CD14-positive monocyte (primary cell): ENCODE measurements around the gene COL5A2. TPM values are rescaled to one million over a fixed set of nuclear protein-coding genes. Genes with fewer than 3 reads are reported as not detected.

Source experiments
- DNase-seq, 3 donors: peaks; one replicate each; pipeline ENCODE4 v3.0.0-alpha.2; 2011 to 2022
- H2AFZ ChIP-seq: 2 replicates; pipeline ENCODE4 v1.6.0; 2012; ENCODE audit warnings: mild to moderate bottlenecking, low read depth, low read length, inconsistent platforms; ENCODE audit not compliant: insufficient read depth, poor library complexity, severe bottlenecking
- H3K27ac ChIP-seq, 2 donors: 1 replicate in 1 of 2; 2 replicates in 1 of 2; pipeline ENCODE4 v1.5.1; 2012 to 2013; ENCODE audit warnings: low read length in 2 of 2, control low read depth in 1 of 2, inconsistent platforms in 1 of 2, low read depth in 1 of 2, mild to moderate bottlenecking in 1 of 2
- H3K27me3 ChIP-seq, 2 donors: one replicate each; pipeline versions ENCODE4 v1.6.0 to v1.6.1; 2011 to 2013; ENCODE audit warnings: low read length in 2 of 2; ENCODE audit not compliant: control insufficient read depth in 2 of 2, insufficient read depth in 2 of 2
- H3K36me3 ChIP-seq, 2 donors: replicated peaks in 1 of 2; 1 replicate in 1 of 2; 2 replicates in 1 of 2; pipeline versions ENCODE4 v1.5.1 to v1.6.1; 2012 to 2013; ENCODE audit warnings: low read length in 2 of 2, control low read depth in 1 of 2, inconsistent platforms in 1 of 2, mild to moderate bottlenecking in 1 of 2; ENCODE audit not compliant: insufficient read depth in 2 of 2, control insufficient read depth in 1 of 2
- H3K4me1 ChIP-seq, 2 donors: 1 replicate in 1 of 2; 2 replicates in 1 of 2; pipeline versions ENCODE4 v1.5.1 to v1.6.1; 2012 to 2013; ENCODE audit warnings: low read length in 2 of 2, control low read depth in 1 of 2, inconsistent platforms in 1 of 2, mild to moderate bottlenecking in 1 of 2, moderate library complexity in 1 of 2; ENCODE audit not compliant: insufficient read depth in 2 of 2, control insufficient read depth in 1 of 2
- H3K4me2 ChIP-seq: replicated peaks from 2 replicates; pipeline ENCODE3; 2012; ENCODE audit warnings: low read length, moderate library complexity, mild to moderate bottlenecking; ENCODE audit not compliant: poor library complexity, severe bottlenecking; ENCODE audit errors: extremely low read depth
- H3K4me3 ChIP-seq, 3 experiments: fragments of 200-600 bp in 1 of 3; sonication (generic) in 1 of 3; replicated peaks in 1 of 3; 1 replicate in 2 of 3; 2 replicates in 1 of 3; pipeline ENCODE4 v1.5.1; 2011 to 2013; ENCODE audit warnings: low read length in 3 of 3, mild to moderate bottlenecking in 3 of 3, control low read depth in 2 of 3, low read depth in 2 of 3, inconsistent platforms in 1 of 3, moderate library complexity in 1 of 3
- H3K79me2 ChIP-seq: 2 replicates; pipeline ENCODE4 v1.6.0; 2012; ENCODE audit warnings: mild to moderate bottlenecking, control low read depth, inconsistent platforms, low read length, moderate library complexity; ENCODE audit not compliant: insufficient read depth
- H3K9ac ChIP-seq: 2 replicates; pipeline ENCODE4 v1.6.0; 2017; ENCODE audit warnings: low read length, mild to moderate bottlenecking; ENCODE audit not compliant: insufficient read depth, poor library complexity, severe bottlenecking
- H3K9me3 ChIP-seq, 2 donors: replicated peaks in 1 of 2; 1 replicate in 1 of 2; 2 replicates in 1 of 2; pipeline versions ENCODE4 v1.5.1 to v1.6.1; 2012 to 2013; ENCODE audit warnings: low read length in 2 of 2, control low read depth in 1 of 2; ENCODE audit not compliant: control insufficient read depth in 1 of 2, insufficient read depth in 1 of 2
- H4K20me1 ChIP-seq: 2 replicates; pipeline ENCODE4 v1.6.0; 2012; ENCODE audit warnings: mild to moderate bottlenecking, low read length, control low read depth, moderate library complexity; ENCODE audit not compliant: insufficient read depth
- H3K27ac Mint-ChIP-seq, 7 donors: one replicate each; pipeline ENCODE4 v1.8.0; 2020; ENCODE audit warnings: mild to moderate bottlenecking in 7 of 7, mixed read lengths in 7 of 7, moderate library complexity in 6 of 7, inconsistent platforms in 2 of 7
- H3K27me3 Mint-ChIP-seq, 3 donors: one replicate each; pipeline ENCODE4 v1.8.0; 2021 to 2022; ENCODE audit warnings: low read depth in 3 of 3, mild to moderate bottlenecking in 3 of 3, mixed read lengths in 3 of 3, moderate library complexity in 3 of 3, inconsistent platforms in 1 of 3
- H3K36me3 Mint-ChIP-seq, 2 donors: one replicate each; pipeline ENCODE4 v1.8.0; 2020; ENCODE audit warnings: mixed read lengths in 2 of 2, inconsistent platforms in 1 of 2, mild to moderate bottlenecking in 1 of 2
- H3K4me1 Mint-ChIP-seq: one replicate; pipeline ENCODE4 v1.8.0; 2020; ENCODE audit warnings: mild to moderate bottlenecking, mixed read lengths
- H3K4me3 Mint-ChIP-seq, 2 donors: one replicate each; pipeline ENCODE4 v1.8.0; 2020; ENCODE audit warnings: mild to moderate bottlenecking in 2 of 2, mixed read lengths in 2 of 2, moderate library complexity in 1 of 2
- H3K9me3 Mint-ChIP-seq, 7 donors: one replicate each; pipeline ENCODE4 v1.8.0; 2020 to 2022; ENCODE audit warnings: mixed read lengths in 7 of 7, mild to moderate bottlenecking in 6 of 7, moderate library complexity in 6 of 7, inconsistent platforms in 2 of 7
- WGBS: methylation state at CpG from one replicate; pipeline ENCODE4 v1.1.5; 2013; ENCODE audit warnings: missing lambda C conversion rate; ENCODE audit not compliant: insufficient coverage; 5-methylcytosine and 5-hydroxymethylcytosine counted together
- intact Hi-C, 2 donors: fragments of 100-400 bp; cut with micrococcal nuclease; formaldehyde crosslinking; loops; one replicate each; pipeline versions ENCODE4 v1.15.0 to v1.15.1; 2023
- polyA minus RNA-seq: library from RNA; depleted of rRNA, polyadenylated mRNA; stranded (reverse); fragments of >200 nt; gene quantifications from 2 replicates; pipeline ENCODE4 v1.2.3, GENCODE V29; 2012
- polyA plus RNA-seq, 3 donors: library from polyadenylated mRNA; depleted of rRNA in 1 of 3; unstranded in 2 of 3; stranded (reverse) in 1 of 3; fragments of 300-500 nt in 2 of 3; fragments of >200 nt in 1 of 3; fragmentation: Illumina TruSeq in 2 of 3; gene quantifications; 1 replicate in 2 of 3; 2 replicates in 1 of 3; pipeline ENCODE4 v1.2.3, GENCODE V29; 2012 to 2021
- total RNA-seq, 12 experiments: library from RNA in 1 of 12; stranded (reverse) in 1 of 12; fragments of 120-200 nt in 1 of 12; gene quantifications; one replicate each; pipeline ENCODE4 v1.2.4 and lab custom pipeline; 2013 to 2026; ENCODE audit warnings: mixed read lengths in 6 of 12, inconsistent platforms in 1 of 12
- TF ChIP-seq, protein P1 (sequence below): fragments of 200-600 bp; IDR thresholded peaks from one replicate; pipeline ENCODE4 v1.8.0; 2022; ENCODE audit warnings: antibody characterized with exemption, mild to moderate bottlenecking

Gene COL5A2
- 0.46 TPM for total RNA-seq (2013)
- polyA plus RNA-seq, result under 1 TPM in 1 of 3 donors, not detected in 2; 0.13 TPM
- polyA minus RNA-seq, result not detected in 2 replicates
- 0 to 3.2 (median 0.18) reads per million in 11 experiments for total RNA-seq (lab: John Stamatoyannopoulos, UW)

GRCh38 chr2:189179570-189179950 lies at the start of gene COL5A2:
Gene COL5A2 (minus strand): TSS chr2:189179761. CDS start chr2:189179604, 157 bp downstream.
- Histone ChIP-seq H3K4me3 (no peak within 1 kb of the TSS), H3K9me3 (no peaks in the 10 kb centered on the region), H2AFZ (no peak within 1 kb of the TSS), H3K79me2 (no peaks in the 10 kb centered on the region), H3K4me2 (no peak within 1 kb of the TSS), H3K4me1 (no peaks in the 10 kb centered on the region), H3K27me3 (peaks cover 0 to 11% of the 10 kb centered on the region in 2 donors), H3K9ac (no peak within 1 kb of the TSS), H3K36me3 (no peaks in the 10 kb centered on the region), H4K20me1 (no peaks in the 10 kb centered on the region), H3K27ac (no peak within 1 kb of the TSS)
- intact Hi-C loops, result no loop called here
- H3K4me1 Mint-ChIP-seq, result no peaks in the 10 kb centered on the region
- no peak for DNase-seq
- peaks cover 0 to 2% (median 0%) of the 10 kb centered on the region in 7 donors for H3K9me3 Mint-ChIP-seq
- 16% methylated on average over 3 of the region's 6 CpGs for WGBS
- H3K36me3 Mint-ChIP-seq, result no peaks in the 10 kb centered on the region
- no peak within 1 kb of the TSS for H3K27ac Mint-ChIP-seq
- TF ChIP-seq, protein P1, sequence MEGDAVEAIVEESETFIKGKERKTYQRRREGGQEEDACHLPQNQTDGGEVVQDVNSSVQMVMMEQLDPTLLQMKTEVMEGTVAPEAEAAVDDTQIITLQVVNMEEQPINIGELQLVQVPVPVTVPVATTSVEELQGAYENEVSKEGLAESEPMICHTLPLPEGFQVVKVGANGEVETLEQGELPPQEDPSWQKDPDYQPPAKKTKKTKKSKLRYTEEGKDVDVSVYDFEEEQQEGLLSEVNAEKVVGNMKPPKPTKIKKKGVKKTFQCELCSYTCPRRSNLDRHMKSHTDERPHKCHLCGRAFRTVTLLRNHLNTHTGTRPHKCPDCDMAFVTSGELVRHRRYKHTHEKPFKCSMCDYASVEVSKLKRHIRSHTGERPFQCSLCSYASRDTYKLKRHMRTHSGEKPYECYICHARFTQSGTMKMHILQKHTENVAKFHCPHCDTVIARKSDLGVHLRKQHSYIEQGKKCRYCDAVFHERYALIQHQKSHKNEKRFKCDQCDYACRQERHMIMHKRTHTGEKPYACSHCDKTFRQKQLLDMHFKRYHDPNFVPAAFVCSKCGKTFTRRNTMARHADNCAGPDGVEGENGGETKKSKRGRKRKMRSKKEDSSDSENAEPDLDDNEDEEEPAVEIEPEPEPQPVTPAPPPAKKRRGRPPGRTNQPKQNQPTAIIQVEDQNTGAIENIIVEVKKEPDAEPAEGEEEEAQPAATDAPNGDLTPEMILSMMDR, result no peak
- peaks cover 10 to 18% (median 17%) of the 10 kb centered on the region in 3 donors for H3K27me3 Mint-ChIP-seq
- peak within 1 kb of the TSS in 1 of 2 donors; percentile 7 for H3K4me3 Mint-ChIP-seq

DNA sequence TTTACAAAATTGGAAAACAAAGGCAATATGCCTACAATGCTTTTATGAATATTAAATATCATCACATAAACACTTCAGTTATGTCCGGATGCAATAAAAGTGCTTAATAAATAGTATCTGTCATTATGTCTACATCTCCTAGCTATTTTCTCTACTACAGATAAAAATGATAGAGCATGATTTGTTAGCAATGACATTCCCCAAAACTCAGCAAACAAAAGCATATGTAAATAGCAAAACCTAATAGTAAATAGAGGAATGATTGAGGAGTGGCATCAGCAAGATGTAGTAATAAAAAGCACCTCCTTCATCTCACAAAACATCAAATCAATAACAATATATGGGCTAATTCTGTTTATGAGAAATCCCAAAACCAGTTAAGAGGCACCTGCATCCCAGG lies 46.5 kb upstream of the COL5A2 start:
- DNase-seq, result no peak
- Mint-ChIP-seq H3K36me3 (no peaks in the 10 kb centered on the region), H3K27ac (no peak overlapping the region), H3K9me3 (peaks cover 0 to 2% (median 0%) of the 10 kb centered on the region in 7 donors), H3K27me3 (peaks cover 0 to 2% (median 0%) of the 10 kb centered on the region in 3 donors), H3K4me3 (no peak overlapping the region), H3K4me1 (no peaks in the 10 kb centered on the region)
- intact Hi-C loops, result no loop called here
- TF ChIP-seq, protein P1, result no peak
- H3K4me2 ChIP-seq, result no peak overlapping the region
- no CpG with 5 or more reads among the region's 1 CpG for WGBS
- no peaks in the 10 kb centered on the region for H3K9me3 ChIP-seq
- H2AFZ ChIP-seq, result no peak overlapping the region
- H3K4me3 ChIP-seq, result no peak overlapping the region
- H3K9ac ChIP-seq, result no peak overlapping the region
- no peaks in the 10 kb centered on the region for H3K27me3 ChIP-seq
- H3K79me2 ChIP-seq, result no peaks in the 10 kb centered on the region
- H4K20me1 ChIP-seq, result no peaks in the 10 kb centered on the region
- H3K4me1 ChIP-seq, result no peaks in the 10 kb centered on the region
- no peak overlapping the region for H3K27ac ChIP-seq
- H3K36me3 ChIP-seq, result no peaks in the 10 kb centered on the region
